DND-41 (cell line): ENCODE data around the gene A1BG.

Source experiments
- CTCF ChIP-seq: IDR thresholded peaks from 2 replicates; pipeline ENCODE4 v1.5.1; 2012; ENCODE audit warnings: borderline replicate concordance, low read length, moderate library complexity, mild to moderate bottlenecking; ENCODE audit not compliant: poor library complexity, severe bottlenecking; ENCODE audit errors: extremely low read depth
- EZH2 ChIP-seq: IDR thresholded peaks from 3 replicates; pipeline ENCODE4 v1.6.1; 2012; ENCODE audit warnings: borderline replicate concordance, low read depth, mild to moderate bottlenecking, moderate library complexity, low read length, inconsistent platforms; ENCODE audit not compliant: severe bottlenecking

- TF ChIP-seq CTCF (no peak), EZH2 (no peak)
Observed at GRCh38 chr19:58385891-58386575, 32.7 kb upstream of the A1BG start.
